T47D (cell line): ENCODE results near the gene RAI2.

Experiments used
- DNase-seq, 2 experiments: peaks; one replicate each; pipeline versions ENCODE4 v3.0.0 to v3.0.0-alpha.2; 2011 to 2012; ENCODE audit warnings: low read depth in 1 of 2, low spot score in 1 of 2
- JUND ChIP-seq: IDR thresholded peaks from 2 replicates; pipeline ENCODE4 v1.6.1; 2012; ENCODE audit warnings: low read depth
- in situ Hi-C: cut with HindIII; loops from 2 replicates; pipeline ENCODE4 v1.10.0; 2016; ENCODE audit warnings: low sequenced_read_pairs, low pct_unique_long_range_greater_than_20kb

RAI2 gene

DNA sequence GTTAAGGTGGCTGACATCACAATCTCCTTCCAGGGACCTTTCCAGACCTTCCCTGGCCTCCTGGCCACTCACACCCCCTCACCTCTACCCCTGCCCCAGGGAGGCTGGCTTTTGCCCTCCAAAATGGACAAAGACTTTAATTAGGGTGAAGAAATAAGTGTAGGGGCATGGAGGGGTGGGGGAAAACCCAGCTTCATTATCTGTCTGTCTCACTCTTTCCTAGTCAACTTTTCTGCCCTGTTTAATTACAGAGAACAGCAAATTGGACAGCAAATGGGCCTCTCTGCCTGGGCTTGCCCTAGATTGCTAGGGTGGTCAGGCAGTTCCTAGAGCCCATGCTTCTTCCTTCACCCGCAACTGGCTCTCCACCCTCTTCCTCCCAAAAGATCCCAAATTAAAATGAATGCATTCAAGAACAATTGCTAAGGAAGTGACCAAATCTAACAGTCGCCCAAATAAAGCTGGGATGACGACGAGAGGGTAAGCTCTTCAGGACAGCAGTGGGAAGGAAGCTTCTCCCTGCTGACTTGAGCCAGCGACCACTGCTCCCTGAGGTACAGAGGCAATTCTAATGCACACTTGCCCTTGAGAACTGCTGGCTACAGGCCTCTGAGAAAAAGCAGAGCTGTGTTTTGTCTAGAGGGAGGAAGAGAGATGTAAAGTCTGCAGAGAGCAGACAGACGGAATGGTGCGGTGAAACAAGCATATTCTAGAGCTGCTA is 12.4 kb downstream of the RAI2 start:
- TF ChIP-seq JUND = no peak
- in situ Hi-C loops = no loop called here

DNA sequence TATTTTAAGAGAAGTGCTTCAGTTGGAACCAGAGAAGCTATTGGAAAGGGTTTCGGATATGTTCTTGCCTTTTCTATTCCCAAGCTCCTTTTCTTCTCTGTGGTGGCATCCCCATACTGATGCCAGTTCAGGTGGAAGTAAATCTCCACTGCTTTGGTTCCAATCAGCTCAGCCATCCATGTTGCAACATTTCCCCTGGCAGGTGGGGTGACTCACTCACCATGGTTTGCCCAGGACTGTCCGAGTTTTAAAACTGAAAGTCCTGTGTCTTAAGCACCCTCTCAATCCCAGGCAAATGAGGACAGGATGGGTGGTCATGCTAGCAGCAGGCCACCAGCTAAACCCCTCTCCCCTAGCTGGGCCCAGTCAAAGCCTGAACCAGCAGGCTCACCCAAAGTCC is 15.1 kb downstream of the RAI2 start:
- in situ Hi-C loops = no loop called here
- no peak for TF ChIP-seq JUND
- no peak for DNase-seq

More for the DNA sequence above, 12.4 kb downstream of the RAI2 start:
- no peak for DNase-seq

GRCh38 chrX:17844236-17844635 is 16.9 kb downstream of the RAI2 start:
- TF ChIP-seq JUND = no peak
- in situ Hi-C loops = no loop called here
- no peak for DNase-seq

DNA sequence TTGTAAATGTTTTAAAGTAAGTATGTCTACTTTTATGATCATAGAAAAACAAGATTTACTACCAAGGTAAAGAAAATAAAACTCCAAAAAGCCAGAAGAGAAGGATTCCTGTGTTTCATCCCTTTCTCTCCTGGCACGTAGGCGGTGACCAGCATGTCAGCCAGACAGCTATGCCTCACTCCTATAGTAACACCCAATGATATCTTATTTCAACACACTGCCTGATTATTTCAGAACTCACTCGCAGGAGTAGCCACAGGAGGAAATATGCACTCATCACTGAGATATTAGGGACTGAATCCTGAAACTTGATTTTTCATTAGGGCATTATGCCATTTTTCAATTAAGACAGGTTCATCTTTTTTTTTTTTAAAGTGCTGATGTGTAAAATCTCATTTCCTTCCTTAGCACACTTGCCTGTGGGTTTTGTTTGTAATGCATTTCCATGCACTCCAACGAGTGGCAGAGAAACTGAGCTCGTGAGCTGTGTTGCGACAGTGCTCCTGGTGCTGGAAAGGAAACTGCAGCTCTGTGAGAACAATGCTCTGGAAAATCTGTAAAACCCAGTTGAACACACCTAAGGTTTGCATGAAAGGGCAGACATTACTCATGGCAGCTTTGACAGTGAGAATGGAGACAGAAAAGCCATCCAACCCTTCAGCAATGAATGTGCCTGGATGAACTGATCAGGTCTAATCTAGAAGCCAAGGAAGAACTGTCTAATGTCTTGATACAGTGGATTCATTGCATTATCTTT is 18.2 kb downstream of the RAI2 start:
- no peak for TF ChIP-seq JUND
- in situ Hi-C loops = no loop called here
- DNase-seq = no peak

DNA sequence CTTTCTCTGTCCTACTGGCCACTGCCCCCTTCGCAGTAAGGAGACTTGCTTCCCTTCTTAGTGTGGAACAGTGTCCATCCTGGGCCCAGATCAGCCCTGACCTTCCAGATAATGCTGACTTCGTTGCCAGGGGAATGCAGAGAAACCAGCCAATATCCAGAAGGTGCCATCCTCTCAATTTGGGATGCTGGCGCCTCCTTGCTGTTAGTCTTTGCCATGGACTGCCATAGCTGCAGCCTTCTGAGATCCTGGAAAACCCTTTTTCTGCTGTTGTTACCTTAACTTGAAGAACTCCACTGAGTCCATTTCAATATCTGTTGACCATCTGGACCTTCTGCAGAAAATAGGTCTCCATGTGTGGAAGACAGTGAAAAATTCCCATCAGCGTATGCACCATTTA is 21.8 kb downstream of the RAI2 start:
- in situ Hi-C loops = no loop called here
- no peak for DNase-seq
- TF ChIP-seq JUND = no peak

DNA sequence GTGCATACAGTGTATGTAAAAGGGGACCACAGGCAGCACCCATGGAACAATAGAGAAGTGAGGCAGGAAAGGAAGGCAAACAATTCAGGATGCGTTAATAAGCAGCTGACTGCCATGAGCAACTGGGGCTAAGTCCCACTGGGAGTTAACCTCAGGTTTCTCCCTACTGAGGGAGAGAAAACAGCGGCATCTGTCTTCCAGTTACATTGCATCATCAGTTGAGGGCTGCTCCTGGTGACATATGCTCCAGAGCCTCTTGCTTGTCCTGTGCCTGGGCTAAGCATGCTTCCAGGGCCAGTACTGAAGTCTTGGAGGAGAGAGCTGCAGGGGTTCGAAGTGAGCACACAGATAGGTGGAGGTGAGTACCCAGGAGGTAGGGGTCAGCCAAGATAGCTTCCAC is 24.3 kb downstream of the RAI2 start:
- TF ChIP-seq JUND = no peak
- DNase-seq = no peak
- in situ Hi-C loops = no loop called here

- in situ Hi-C loops = no loop called here
- DNase-seq = no peak
- TF ChIP-seq JUND = no peak
These were observed 27.1 kb downstream of the RAI2 start for GRCh38 chrX:17833954-17834353.

DNA sequence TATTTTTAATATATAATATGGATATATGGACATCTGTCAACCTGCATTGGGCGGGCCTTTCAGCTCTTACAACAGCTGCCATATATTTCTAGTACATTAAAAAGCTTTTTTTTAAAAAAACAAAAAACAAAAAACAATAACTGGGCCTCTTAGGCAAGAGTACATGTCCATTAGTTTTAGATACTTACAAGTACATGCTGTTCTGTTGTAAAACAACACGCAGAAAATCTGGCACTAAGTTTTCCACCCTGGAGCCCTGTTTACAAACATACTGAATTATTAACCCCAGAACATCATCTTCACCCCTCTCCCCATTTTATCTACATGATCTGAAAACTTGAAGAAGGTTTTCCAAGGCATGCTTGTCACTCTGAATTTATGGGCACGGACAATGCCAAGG is 29.8 kb downstream of the RAI2 start:
- no peak for TF ChIP-seq JUND
- in situ Hi-C loops = no loop called here
- no peak for DNase-seq

DNA sequence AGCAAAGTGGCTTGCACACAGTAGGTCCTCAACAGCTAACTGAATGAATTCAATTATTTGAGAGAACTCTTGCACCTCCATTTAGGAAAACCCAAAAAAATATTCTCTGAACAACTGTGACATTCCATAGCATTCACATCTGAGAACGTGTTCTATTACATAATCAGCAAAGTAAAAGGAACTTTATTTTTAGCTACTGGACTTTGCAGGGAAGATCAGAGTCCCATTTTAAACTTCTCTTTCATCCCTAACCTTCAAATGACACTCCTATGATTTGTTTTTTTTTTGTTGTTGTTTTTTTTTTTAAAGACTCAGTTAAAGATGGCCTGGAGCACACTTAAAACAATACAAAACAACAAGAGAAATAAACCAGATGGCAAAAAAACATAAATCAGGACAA is 30.9 kb downstream of the RAI2 start:
- in situ Hi-C loops = no loop called here
- no peak for DNase-seq
- TF ChIP-seq JUND = no peak

DNA sequence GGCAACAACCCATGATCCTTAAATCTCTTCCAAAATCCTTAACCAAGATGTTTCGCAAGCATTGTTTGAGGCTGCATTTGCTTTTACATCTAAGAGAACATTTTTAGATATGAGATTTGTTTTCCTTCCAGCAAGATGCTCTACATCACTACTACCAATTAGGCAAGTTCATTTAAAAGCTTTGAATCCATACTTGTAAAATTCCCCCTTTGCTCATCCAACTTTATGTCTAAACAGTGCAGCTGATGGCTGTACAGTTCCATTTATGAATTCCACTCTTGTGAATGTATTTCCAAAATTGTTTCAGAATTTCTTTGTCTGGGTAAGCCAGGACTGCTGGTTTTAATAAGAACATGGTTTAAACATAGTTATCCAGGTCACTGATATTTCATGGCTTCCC is 31.5 kb downstream of the RAI2 start:
- in situ Hi-C loops = no loop called here
- no peak for DNase-seq
- no peak for TF ChIP-seq JUND

- in situ Hi-C loops = no loop called here
- DNase-seq = no peak
- TF ChIP-seq JUND = no peak
These were observed 32.9 kb downstream of the RAI2 start for GRCh38 chrX:17828171-17828570.

GRCh38 chrX:17826609-17827496 is 34.2 kb downstream of the RAI2 start:
- DNase-seq = no peak
- TF ChIP-seq JUND = no peak
- in situ Hi-C loops = no loop called here

DNA sequence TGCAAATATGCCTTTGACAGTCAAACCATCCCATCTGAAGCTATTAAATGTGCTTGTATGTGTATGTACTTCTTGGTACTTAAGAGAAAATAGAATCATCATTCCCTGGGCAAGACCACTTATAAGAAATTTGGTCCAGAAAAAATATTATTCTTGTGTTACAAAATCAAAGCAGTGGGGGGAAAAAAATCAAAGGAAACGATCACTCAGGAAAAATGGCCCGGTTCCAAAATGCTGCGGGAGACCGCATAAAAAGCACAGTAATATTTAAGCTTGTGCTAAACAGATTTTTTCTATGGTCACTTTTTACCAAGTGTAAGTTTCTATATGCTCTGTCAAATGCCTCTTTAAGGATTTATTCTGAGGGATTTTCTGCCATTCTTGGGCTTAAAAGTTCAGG is 36.1 kb downstream of the RAI2 start:
- no peak for TF ChIP-seq JUND
- no peak for DNase-seq
- in situ Hi-C loops = no loop called here
